A673 (cell line): ENCODE results near the gene CRISP1. TPM values are rescaled to one million over a fixed set of nuclear protein-coding genes. Genes with fewer than 3 reads are reported as not detected.

Experiments
- BruUV-seq: library from RNA; stranded (reverse); fragments of 400-500 nt; replicated peaks from 2 replicates; lab custom pipeline; 2021; lab: Mats Ljungman, UMichigan
- CTCF ChIA-PET: fragments of 300-600 bp; sonication (Branson Sonifier 250); formaldehyde crosslinking; loops from one replicate; lab custom pipeline; 2022; ENCODE audit warnings: antibody characterized with exemption; lab: Charles Lee
- POLR2A ChIA-PET: fragments of 300-600 bp; sonication (Branson Sonifier 250); formaldehyde crosslinking; loops from one replicate; lab custom pipeline; 2022; ENCODE audit warnings: antibody characterized with exemption; ENCODE audit not compliant: low non-redundant PET; lab: Charles Lee
- DNase-seq: peaks from one replicate; pipeline ENCODE4 v3.0.0-alpha.2; 2015; ENCODE audit warnings: low spot score
- H3K27ac ChIP-seq: fragments of 200-600 bp; sonication (generic); 2 replicates; pipeline ENCODE4 v1.5.1; 2016; ENCODE audit warnings: mixed run types, low read depth, mild to moderate bottlenecking, mixed read lengths, antibody characterized with exemption, low read length; ENCODE audit not compliant: poor library complexity, severe bottlenecking
- H3K27me3 ChIP-seq: fragments of 200-600 bp; sonication (generic); replicated peaks from 2 replicates; pipeline ENCODE4 v1.6.1; 2017; ENCODE audit warnings: mixed run types, low read depth, mild to moderate bottlenecking, mixed read lengths, antibody characterized with exemption, low read length; ENCODE audit not compliant: insufficient read depth, poor library complexity
- H3K36me3 ChIP-seq: fragments of 200-600 bp; sonication (generic); 2 replicates; pipeline ENCODE4 v1.6.1; 2016; ENCODE audit warnings: mixed run types, mild to moderate bottlenecking, mixed read lengths, antibody characterized with exemption, low read length; ENCODE audit not compliant: insufficient read depth, poor library complexity, severe bottlenecking
- H3K4me1 ChIP-seq: fragments of 200-600 bp; sonication (generic); 2 replicates; pipeline ENCODE4 v1.6.1; 2017; ENCODE audit warnings: mixed run types, mild to moderate bottlenecking, mixed read lengths, antibody characterized with exemption, low read length; ENCODE audit not compliant: insufficient read depth, poor library complexity, severe bottlenecking
- H3K4me3 ChIP-seq: fragments of 200-600 bp; sonication (generic); 2 replicates; pipeline ENCODE4 v1.5.1; 2016; ENCODE audit warnings: low read depth, mixed run types, mild to moderate bottlenecking, mixed read lengths, low read length; ENCODE audit not compliant: poor library complexity, severe bottlenecking
- H3K9me3 ChIP-seq: fragments of 200-600 bp; sonication (generic); 2 replicates; pipeline ENCODE4 v1.6.1; 2016; ENCODE audit warnings: mixed run types, low read depth, mild to moderate bottlenecking, mixed read lengths, antibody characterized with exemption, low read length; ENCODE audit not compliant: poor library complexity, severe bottlenecking
- EZH2 ChIP-seq: fragments of 200-600 bp; sonication (generic); IDR thresholded peaks from 2 replicates; pipeline ENCODE4 v1.6.1; 2017; ENCODE audit warnings: borderline replicate concordance, low read depth, mild to moderate bottlenecking, mixed read lengths, antibody characterized with exemption, low read length; ENCODE audit not compliant: poor library complexity, severe bottlenecking
- intact Hi-C: fragments of 100-400 bp; cut with micrococcal nuclease; formaldehyde crosslinking; loops from one replicate; pipeline ENCODE4 v1.10.0; 2022; ENCODE audit not compliant: unreplicated experiment
- total RNA-seq: library from RNA; stranded (reverse); gene quantifications from 2 replicates; pipeline ENCODE4 v1.2.3, GENCODE V29; 2021
- TF ChIP-seq, protein P1 (sequence below): fragments of 300-800, 200-600 bp; sonication (generic); conservative IDR thresholded peaks from 2 replicates; pipeline ENCODE4 v1.5.1; 2017; ENCODE audit warnings: low read depth, mild to moderate bottlenecking, antibody characterized with exemption, low read length, moderate library complexity, mixed read lengths

The CRISP1 gene
- total RNA-seq, 1 experiment from 2014 or later, result not detected

DNA sequence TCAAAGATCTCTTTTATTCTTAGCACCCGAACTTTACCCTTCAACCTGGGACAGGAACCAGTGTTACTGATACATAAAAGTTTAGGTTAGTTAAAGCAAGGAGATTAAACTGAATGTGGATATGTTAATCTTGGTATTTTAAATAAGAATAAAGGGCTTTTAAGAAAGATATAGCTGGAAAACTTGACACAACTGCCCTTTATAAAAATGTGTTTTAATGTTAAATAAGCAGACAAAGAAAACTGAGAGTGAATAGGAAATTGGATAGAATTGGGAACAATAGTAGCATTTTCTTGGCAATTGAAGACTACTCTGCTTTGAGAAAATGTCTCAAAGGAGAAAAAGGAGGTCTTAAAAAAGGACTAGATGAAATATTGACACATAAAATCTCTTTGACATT lies 45.9 kb upstream of the CRISP1 start:
- no peaks in the 10 kb centered on the region for H3K4me1 ChIP-seq
- no peaks in the 10 kb centered on the region for H3K27me3 ChIP-seq
- POLR2A ChIA-PET, result no interaction called here
- no peak overlapping the region for H3K27ac ChIP-seq
- H3K36me3 ChIP-seq, result no peaks in the 10 kb centered on the region
- CTCF ChIA-PET, result no interaction called here
- TF ChIP-seq, protein P1, sequence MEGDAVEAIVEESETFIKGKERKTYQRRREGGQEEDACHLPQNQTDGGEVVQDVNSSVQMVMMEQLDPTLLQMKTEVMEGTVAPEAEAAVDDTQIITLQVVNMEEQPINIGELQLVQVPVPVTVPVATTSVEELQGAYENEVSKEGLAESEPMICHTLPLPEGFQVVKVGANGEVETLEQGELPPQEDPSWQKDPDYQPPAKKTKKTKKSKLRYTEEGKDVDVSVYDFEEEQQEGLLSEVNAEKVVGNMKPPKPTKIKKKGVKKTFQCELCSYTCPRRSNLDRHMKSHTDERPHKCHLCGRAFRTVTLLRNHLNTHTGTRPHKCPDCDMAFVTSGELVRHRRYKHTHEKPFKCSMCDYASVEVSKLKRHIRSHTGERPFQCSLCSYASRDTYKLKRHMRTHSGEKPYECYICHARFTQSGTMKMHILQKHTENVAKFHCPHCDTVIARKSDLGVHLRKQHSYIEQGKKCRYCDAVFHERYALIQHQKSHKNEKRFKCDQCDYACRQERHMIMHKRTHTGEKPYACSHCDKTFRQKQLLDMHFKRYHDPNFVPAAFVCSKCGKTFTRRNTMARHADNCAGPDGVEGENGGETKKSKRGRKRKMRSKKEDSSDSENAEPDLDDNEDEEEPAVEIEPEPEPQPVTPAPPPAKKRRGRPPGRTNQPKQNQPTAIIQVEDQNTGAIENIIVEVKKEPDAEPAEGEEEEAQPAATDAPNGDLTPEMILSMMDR, result no peak
- TF ChIP-seq EZH2, result no peak
- no peak for DNase-seq
- BruUV-seq, result no TSS peak
- H3K9me3 ChIP-seq, result no peaks in the 10 kb centered on the region
- intact Hi-C loops, result no loop called here
- no peak overlapping the region for H3K4me3 ChIP-seq

DNA sequence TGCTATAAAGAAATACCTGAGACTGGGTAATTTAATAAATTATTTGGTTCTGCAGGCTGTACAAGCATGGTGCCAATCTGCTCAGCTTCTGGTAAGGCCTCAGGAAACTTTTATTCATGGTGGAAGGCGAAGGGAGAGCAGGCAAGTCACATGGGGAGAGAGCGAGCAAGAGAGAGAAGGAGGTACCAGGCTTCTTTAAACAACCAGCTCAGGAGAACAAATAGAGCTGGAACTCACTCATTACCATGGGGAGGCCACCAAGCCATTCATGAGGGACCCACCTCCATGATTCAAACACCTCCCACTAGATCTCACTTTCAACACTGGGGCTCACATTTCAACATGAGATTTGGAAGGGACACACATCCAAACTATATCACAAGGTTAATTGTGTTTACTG lies 44.9 kb upstream of the CRISP1 start:
- intact Hi-C loops, result no loop called here
- no peaks in the 10 kb centered on the region for H3K9me3 ChIP-seq
- H3K4me1 ChIP-seq, result no peaks in the 10 kb centered on the region
- no TSS peak for BruUV-seq
- DNase-seq, result no peak
- no peak overlapping the region for H3K4me3 ChIP-seq
- no peaks in the 10 kb centered on the region for H3K27me3 ChIP-seq
- H3K36me3 ChIP-seq, result no peaks in the 10 kb centered on the region
- ChIA-PET POLR2A (no interaction called here), CTCF (no interaction called here)
- no peak overlapping the region for H3K27ac ChIP-seq
- TF ChIP-seq, protein P1, result no peak
- no peak for TF ChIP-seq EZH2

DNA sequence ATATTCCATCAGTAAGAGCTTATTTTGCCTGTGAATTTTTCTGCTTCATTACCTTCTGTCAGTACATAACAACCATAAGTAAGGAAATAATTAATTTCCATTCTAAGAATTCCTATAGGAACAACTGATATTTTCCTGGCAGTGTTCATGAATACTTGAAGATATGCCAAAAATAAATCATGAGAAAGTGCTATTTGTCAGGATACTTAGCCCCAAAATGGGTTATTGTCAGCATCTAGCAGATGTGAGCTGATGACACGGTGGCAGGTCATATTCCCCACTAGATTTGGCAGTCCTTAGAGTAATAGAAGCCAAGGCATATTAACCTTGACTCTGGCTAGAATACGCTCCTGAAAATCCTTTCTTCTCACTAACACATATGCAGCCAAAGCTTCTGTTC lies 43.2 kb upstream of the CRISP1 start:
- no peaks in the 10 kb centered on the region for H3K9me3 ChIP-seq
- TF ChIP-seq, protein P1, result no peak
- TF ChIP-seq EZH2, result no peak
- CTCF ChIA-PET, result no interaction called here

More for the DNA sequence above, 43.2 kb upstream of the CRISP1 start:
- POLR2A ChIA-PET, result interaction anchor here (0.6 kb wide), 1 partner anchor 9 kb away, joined by 5 read pairs; no protein-coding TSS in a partner anchor
- no peaks in the 10 kb centered on the region for H3K4me1 ChIP-seq
- intact Hi-C loops, result no loop called here
- H3K27me3 ChIP-seq, result no peaks in the 10 kb centered on the region
- BruUV-seq, result no TSS peak
- H3K27ac ChIP-seq, result no peak overlapping the region
- no peak overlapping the region for H3K4me3 ChIP-seq
- DNase-seq, result no peak
- H3K36me3 ChIP-seq, result no peaks in the 10 kb centered on the region
